ENCODE measurements around the gene MTHFD1L. TPM values are rescaled to one million over a fixed set of nuclear protein-coding genes. Genes with fewer than 3 reads are reported as not detected.
A peak's percentile ranks its signal among the peaks of the same experiment; 100 is the strongest.

Gene MTHFD1L
- total RNA-seq, 1 donor from 2014 or later = 59.1 TPM

GRCh38 chr6:150914372-150914771 lies 48.9 kb downstream of the MTHFD1L start:
- H3K27me3 Mint-ChIP-seq (ENCODE audit: low read depth) = no peaks in the 10 kb centered on the region
- no peak for DNase-seq (ENCODE audit: low spot score in 2 of 2, unreplicated experiment in 2 of 2)
- peaks cover 26% of the 10 kb centered on the region for H3K36me3 Mint-ChIP-seq
- H3K4me1 Mint-ChIP-seq = peaks cover 6% of the 10 kb centered on the region
- H3K9me3 Mint-ChIP-seq = peaks cover 7% of the 10 kb centered on the region
- no peak overlapping the region for H3K4me3 Mint-ChIP-seq
- H3K27ac Mint-ChIP-seq = no peak overlapping the region
- TF ChIP-seq, protein P1, sequence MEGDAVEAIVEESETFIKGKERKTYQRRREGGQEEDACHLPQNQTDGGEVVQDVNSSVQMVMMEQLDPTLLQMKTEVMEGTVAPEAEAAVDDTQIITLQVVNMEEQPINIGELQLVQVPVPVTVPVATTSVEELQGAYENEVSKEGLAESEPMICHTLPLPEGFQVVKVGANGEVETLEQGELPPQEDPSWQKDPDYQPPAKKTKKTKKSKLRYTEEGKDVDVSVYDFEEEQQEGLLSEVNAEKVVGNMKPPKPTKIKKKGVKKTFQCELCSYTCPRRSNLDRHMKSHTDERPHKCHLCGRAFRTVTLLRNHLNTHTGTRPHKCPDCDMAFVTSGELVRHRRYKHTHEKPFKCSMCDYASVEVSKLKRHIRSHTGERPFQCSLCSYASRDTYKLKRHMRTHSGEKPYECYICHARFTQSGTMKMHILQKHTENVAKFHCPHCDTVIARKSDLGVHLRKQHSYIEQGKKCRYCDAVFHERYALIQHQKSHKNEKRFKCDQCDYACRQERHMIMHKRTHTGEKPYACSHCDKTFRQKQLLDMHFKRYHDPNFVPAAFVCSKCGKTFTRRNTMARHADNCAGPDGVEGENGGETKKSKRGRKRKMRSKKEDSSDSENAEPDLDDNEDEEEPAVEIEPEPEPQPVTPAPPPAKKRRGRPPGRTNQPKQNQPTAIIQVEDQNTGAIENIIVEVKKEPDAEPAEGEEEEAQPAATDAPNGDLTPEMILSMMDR (IDR thresholded peaks at IDR 0.05; ENCODE audit: unreplicated experiment) = no peak

DNA sequence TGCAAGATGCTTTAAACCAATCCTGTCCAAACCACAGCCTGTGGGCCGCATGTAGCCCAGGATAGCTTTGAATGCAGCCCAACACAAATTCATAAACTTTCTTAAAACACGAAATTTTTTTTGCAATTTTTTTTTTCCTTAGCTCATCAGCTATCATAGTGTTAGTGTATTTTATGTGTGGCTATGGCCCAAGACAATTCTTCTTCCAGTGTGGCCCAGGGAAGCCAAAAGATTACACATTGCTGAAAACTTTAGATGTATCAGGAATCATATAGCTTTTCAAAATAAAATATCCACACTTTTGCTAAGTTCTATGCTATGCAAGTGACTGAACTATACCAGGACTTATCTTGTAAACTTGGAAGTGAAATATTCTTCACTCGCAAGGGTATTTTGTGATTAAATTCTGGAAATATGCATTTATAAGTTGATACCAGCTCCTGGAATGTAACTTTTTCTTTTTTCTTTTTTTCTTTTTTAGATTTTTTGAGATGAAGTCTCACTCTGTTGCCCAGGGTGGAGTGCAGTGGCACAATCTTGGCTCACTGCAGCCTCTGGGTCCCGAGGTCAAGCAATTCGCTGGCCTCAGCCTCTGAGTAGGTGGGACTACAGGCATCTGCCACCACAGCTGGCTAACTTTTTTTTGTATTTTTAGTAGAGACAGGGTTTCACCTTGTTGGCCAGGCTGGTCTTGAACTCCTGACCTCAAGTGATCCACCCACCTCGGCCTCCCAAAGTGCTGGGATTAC lies 49.8 kb downstream of the MTHFD1L start:
- Mint-ChIP-seq H3K27me3 (ENCODE audit: low read depth) (no peaks in the 10 kb centered on the region), H3K27ac (peak overlapping the region; percentile 2), H3K4me1 (peaks cover 5% of the 10 kb centered on the region), H3K36me3 (peaks cover 31% of the 10 kb centered on the region), H3K4me3 (no peak overlapping the region), H3K9me3 (peaks cover 7% of the 10 kb centered on the region)
- TF ChIP-seq, protein P1 (IDR thresholded peaks at IDR 0.05; ENCODE audit: unreplicated experiment) = no peak
- DNase-seq (ENCODE audit: low spot score in 2 of 2, unreplicated experiment in 2 of 2) = no peak

GRCh38 chr6:150915880-150916265 lies 50.4 kb downstream of the MTHFD1L start:
- Mint-ChIP-seq H3K4me3 (no peak overlapping the region), H3K4me1 (peaks cover 5% of the 10 kb centered on the region), H3K27me3 (ENCODE audit: low read depth) (no peaks in the 10 kb centered on the region), H3K36me3 (peaks cover 31% of the 10 kb centered on the region), H3K9me3 (peaks cover 7% of the 10 kb centered on the region), H3K27ac (no peak overlapping the region)
- DNase-seq (ENCODE audit: low spot score in 2 of 2, unreplicated experiment in 2 of 2) = no peak
- TF ChIP-seq, protein P1 (IDR thresholded peaks at IDR 0.05; ENCODE audit: unreplicated experiment) = no peak

DNA sequence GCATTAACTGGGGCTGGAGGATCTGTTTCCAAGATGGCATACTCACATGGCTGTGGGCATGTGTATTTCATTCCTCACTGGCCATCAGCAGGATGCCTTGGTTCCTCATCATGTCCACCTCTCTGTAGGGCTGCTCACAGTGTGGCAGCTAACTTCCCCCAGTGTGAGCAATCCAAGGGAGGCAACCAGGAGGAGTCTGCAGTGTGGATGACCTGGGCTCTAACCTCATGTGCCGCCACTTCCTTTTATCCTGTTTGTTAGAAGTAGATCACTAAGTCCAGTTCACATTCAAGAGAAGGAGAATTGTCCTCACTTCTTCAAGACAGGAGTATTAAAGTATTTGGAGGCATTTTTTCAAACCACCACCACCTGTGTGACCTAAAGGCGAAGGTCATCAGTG lies 54.4 kb downstream of the MTHFD1L start:
- H3K27ac Mint-ChIP-seq = no peak overlapping the region
- no peaks in the 10 kb centered on the region for H3K4me1 Mint-ChIP-seq
- TF ChIP-seq, protein P1 (IDR thresholded peaks at IDR 0.05; ENCODE audit: unreplicated experiment) = no peak

GRCh38 chr6:150922137-150922536 lies 56.6 kb downstream of the MTHFD1L start:
- H3K9me3 Mint-ChIP-seq = no peaks in the 10 kb centered on the region
- H3K36me3 Mint-ChIP-seq = peaks cover 25% of the 10 kb centered on the region
- H3K27ac Mint-ChIP-seq = no peak overlapping the region
- DNase-seq (ENCODE audit: low spot score in 2 of 2, unreplicated experiment in 2 of 2) = no peak
- no peaks in the 10 kb centered on the region for H3K27me3 Mint-ChIP-seq (ENCODE audit: low read depth)
- H3K4me3 Mint-ChIP-seq = no peak overlapping the region
- H3K4me1 Mint-ChIP-seq = peaks cover 15% of the 10 kb centered on the region
- TF ChIP-seq, protein P1 (IDR thresholded peaks at IDR 0.05; ENCODE audit: unreplicated experiment) = no peak

More for the DNA sequence above, 54.4 kb downstream of the MTHFD1L start:
- DNase-seq (ENCODE audit: low spot score in 2 of 2, unreplicated experiment in 2 of 2) = no peak
- peaks cover 3% of the 10 kb centered on the region for H3K9me3 Mint-ChIP-seq
- H3K36me3 Mint-ChIP-seq = peaks cover 26% of the 10 kb centered on the region
- H3K27me3 Mint-ChIP-seq (ENCODE audit: low read depth) = no peaks in the 10 kb centered on the region
- no peak overlapping the region for H3K4me3 Mint-ChIP-seq

Measured in mesothelial cell of epicardium (in vitro differentiated cells).